ENCODE measurements around the gene RORC. TPM values are rescaled to one million over a fixed set of nuclear protein-coding genes. Genes with fewer than 3 reads are reported as not detected.
"Not testable (repeated sequence)": the region's sequence is repeated elsewhere in the genome, so short reads cannot be mapped to it uniquely, and the experiment has no call there.

The RORC gene
- 0.72 and 1.4 TPM in 2 replicates for total RNA-seq
- polyA plus RNA-seq (2012), result 0.10 TPM

GRCh38 chr1:151831605-151832004 lies at the start of gene RORC:
Gene RORC, minus strand, starts transcription at chr1:151831802. Its CDS starts 38 bp downstream, at chr1:151831764.
- DNase-seq (ENCODE audit: low read depth), result no peak

DNA sequence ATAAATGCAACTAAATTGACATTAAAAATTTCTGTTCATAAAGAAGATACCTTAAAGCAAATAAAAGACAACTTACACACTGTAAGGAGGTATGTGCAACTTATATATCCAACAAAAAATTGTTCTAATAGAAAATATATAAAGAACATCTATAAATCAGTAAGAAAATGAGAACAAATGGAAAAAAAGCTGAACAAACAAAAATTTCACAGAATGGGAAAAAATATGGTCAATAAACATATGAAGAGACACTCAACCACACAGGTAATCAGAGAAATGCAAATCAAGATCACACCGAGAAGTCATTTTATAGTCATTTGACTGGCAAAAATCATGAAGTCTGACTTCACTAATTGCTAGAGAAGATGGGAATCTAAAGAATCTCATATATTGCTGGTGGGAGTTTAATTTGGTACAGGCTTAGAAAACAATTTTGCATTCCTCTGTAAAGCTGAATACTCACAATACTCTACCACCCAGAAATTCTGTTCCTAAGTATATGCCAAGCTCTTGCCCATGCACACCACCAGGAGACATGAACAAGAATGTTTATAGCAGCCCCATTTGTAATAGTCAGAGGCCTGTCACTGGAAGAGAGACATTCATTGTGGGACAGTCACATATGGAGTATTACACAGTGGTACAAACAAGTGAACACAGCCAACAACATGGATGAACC lies 44.0 kb upstream of the RORC start:
- DNase-seq (ENCODE audit: low read depth), result no peak

- not testable (repeated sequence) for DNase-seq (ENCODE audit: low read depth)
Observed at GRCh38 chr1:151872776-151873175, 41.2 kb upstream of the RORC start.

GRCh38 chr1:151871284-151872030 lies 39.9 kb upstream of the RORC start:
- no peak for DNase-seq (ENCODE audit: low read depth)

DNA sequence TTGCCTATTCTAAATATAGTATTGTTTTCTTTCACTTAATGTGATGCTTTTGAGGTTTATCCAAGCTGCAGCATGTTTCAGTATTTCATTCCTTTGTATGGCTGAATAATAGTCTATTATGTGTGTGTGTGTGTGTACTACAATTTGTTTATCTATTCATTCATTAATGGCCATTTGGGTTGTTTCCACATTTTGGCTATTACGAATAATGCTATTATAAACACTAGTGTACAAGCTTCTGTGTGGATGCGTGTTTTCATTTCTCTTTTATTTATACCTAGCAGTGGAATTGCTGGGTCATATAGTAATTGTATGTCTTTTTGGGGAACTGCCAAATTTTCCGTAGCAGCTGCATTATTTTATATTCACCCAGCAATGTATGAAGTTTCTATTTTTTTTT lies 36.9 kb upstream of the RORC start:
- no peak for DNase-seq (ENCODE audit: low read depth)

- no peak for DNase-seq (ENCODE audit: low read depth)
Observed at GRCh38 chr1:151867765-151868411, 36.3 kb upstream of the RORC start.

DNA sequence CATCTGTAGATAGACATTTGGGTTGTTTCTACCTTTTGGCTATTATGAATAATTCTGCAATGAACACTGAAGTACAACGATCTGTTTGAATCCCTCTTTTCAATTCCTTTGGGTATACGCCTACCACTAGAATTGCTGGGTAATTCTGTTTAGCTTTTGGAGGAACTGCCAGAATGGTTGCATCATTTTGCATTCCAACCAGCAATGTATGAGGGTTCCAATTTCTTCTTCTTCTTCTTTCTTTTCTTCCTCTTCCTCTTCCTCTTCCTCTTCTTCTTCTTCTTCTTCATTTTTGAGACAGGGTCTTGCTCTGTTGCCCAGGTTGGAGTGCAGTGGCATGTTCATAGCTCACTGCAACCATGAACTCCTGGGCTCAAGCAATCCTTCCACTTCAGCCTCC lies 35.7 kb upstream of the RORC start:
- DNase-seq (ENCODE audit: low read depth), result no peak

DNA sequence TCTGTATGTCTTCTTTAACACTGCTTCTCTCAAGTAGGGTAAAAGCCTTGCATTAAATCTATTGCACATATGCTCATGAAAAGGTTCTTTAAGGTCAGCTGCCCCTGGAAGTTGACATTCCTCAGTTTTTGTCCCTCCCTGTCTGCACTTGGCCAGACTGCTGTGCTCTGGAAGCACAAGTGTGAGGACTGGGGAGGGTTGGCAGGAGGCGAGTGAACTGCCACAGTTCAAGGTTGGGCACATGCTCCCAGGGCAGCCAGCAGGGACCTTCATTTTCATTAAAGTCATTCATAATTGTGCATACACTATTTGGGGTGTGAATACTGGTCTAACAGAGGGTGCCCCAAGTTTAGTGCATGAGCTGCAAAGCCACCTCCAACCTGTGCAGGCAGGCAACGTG lies 32.8 kb upstream of the RORC start:
- DNase-seq (ENCODE audit: low read depth), result no peak

DNA sequence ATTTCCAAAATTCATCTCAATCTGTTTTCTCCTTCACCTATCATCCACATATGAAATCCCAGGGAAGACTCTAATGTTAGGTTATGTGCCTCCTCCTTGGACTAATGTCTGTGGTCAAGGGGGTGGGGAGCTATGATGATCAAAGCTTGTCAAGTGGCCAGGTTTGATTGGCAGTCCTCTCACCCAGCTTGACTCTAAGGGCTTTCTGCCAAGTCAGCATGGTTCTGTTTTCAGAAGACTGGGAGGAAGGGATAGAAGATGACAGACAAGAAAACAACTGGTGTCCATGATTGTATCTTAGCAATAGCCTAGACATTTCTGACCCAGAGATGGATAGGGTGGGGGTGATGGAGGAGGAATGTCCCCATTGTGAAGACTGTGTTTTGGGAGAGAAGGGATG lies 31.0 kb upstream of the RORC start:
- no peak for DNase-seq (ENCODE audit: low read depth)

GRCh38 chr1:151860504-151861187 lies 29.0 kb upstream of the RORC start:
- DNase-seq (ENCODE audit: low read depth), result no peak

- DNase-seq (ENCODE audit: low read depth), result no peak
Observed at GRCh38 chr1:151859891-151860293, 28.3 kb upstream of the RORC start.

- no peak for DNase-seq (ENCODE audit: low read depth)
Observed at GRCh38 chr1:151858886-151859665, 27.5 kb upstream of the RORC start.

DNA sequence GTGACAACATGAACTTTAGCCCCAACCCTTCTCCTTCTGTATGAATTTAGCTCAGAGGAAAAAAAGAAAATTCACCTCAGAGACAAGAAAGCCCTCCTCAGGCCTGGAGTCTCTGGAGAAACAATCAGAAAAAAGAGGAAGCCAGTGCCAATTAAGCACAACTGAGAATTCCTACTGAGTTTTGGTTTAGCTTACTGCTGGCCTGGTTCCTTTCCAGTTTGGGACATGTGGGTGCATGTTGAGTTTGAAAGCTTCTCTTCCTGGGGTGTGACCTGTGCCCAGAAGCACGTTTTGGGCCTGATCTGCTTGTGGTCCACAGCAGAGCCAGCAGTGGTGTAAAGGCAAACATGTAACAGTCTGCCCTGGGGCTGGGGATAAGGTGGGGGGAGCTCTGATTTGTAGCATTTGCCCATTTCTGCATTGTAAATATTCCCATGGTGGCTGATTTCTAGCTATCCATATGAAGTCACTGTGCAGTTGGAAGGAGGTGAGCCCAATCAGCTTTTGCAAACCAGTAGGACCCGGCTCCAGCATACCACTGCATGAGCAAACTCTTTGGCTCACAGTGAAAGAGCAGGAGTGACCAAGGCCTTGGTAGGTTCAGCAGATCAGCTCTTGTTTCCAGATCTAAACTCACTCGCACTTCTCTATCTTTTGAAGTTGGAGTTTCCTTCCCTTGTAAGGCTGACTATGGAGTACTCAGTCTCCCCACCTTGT lies 26.6 kb upstream of the RORC start:
- DNase-seq (ENCODE audit: low read depth), result no peak

GRCh38 chr1:151855933-151856332 lies 24.3 kb upstream of the RORC start:
- DNase-seq (ENCODE audit: low read depth), result no peak

DNA sequence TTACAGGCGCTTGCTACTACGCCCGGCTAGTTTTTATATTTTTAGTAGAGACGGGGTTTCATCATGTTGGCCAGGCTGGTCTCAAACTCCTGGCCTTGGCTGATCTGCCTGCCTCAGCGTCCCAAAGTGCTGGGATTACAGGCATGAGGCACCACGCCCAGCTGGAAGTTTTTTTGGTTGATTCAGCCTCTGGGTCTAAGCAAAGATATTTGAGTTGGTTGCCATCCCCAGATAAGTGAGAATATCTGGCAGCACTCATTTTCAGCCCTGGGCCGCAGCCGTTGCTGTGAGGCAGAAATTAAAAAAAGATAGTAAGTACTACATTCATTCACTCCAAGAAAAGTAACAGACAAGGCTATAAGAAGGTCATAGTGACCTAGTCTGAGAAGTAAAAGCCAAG lies 23.9 kb upstream of the RORC start:
- not testable (repeated sequence) for DNase-seq (ENCODE audit: low read depth)

DNA sequence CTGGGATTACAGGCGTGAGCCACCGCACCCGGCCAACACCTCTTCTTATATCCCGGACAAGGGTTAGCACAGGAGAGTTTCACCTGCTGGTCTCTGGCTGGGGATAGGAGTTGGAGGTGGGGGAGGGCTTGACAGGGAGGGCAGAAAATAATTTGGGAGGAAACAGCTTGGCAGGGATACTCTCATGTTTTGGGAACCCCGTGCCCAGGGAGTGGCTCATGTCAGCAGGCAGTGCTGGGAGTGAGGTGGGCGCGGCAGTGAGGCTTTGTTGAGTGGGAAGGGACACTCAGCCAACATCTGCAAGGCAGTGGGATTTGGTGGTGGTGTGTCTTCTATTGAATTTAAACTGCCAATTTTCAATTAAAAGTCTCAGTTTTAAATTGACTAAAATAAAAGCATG lies 23.1 kb upstream of the RORC start:
- no peak for DNase-seq (ENCODE audit: low read depth)

GRCh38 chr1:151853411-151853943 lies 21.9 kb upstream of the RORC start, which contains the start of gene THEM5:
Gene THEM5, minus strand, starts transcription at chr1:151853712. Its CDS starts 147 bp downstream, at chr1:151853565.
- DNase-seq (ENCODE audit: low read depth), result no peak

- no peak for DNase-seq (ENCODE audit: low read depth)
Observed at GRCh38 chr1:151852733-151853132, 21.1 kb upstream of the RORC start.

DNA sequence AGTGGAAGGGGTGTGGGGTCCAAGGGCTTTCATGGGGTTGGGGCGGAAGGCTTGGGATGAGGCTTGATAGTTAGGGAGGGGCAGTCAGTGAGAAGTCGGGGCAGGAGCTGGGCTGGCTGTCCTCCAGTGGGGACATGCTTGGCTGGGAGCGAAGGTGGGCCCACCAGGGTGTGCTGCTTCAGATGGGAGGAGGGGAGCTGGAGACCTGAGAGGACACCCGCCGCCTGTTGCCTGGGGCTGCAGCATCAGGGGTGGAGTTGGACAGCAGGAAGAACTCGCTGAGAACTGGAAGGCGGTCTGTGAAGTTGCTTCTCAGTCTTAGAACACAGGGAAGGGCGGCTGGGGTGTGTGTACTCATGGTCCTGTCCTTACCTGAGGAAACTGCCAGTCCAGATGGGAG lies 20.3 kb upstream of the RORC start:
- no peak for DNase-seq (ENCODE audit: low read depth)

GRCh38 chr1:151849871-151850270 lies 18.3 kb upstream of the RORC start:
- no peak for DNase-seq (ENCODE audit: low read depth)

Data from myocyte (in vitro differentiated cells).